Vagina (tissue), 2 donors: ENCODE results near the gene CUX1.

Source experiments
- POLR2A ChIP-seq, 2 donors: fragments of 450-650 bp; IDR thresholded peaks; one replicate each; pipeline ENCODE4 v1.6.1; 2017; ENCODE audit warnings: antibody characterized with exemption in 2 of 2, mild to moderate bottlenecking in 2 of 2, moderate library complexity in 2 of 2
- POLR2AphosphoS5 ChIP-seq, 2 donors: sonication (generic); formaldehyde crosslinking; IDR thresholded peaks; one replicate each; pipeline ENCODE4 v1.9.0; 2017; ENCODE audit warnings: antibody characterized with exemption in 2 of 2, mild to moderate bottlenecking in 2 of 2, low read depth in 1 of 2; ENCODE audit not compliant: insufficient read depth in 1 of 2
- TF ChIP-seq, protein P1 (sequence below), 3 experiments: fragments of 450-650 bp in 2 of 3; fragments of 200-600 bp in 1 of 3; sonication (generic) in 1 of 3; IDR thresholded peaks; one replicate each; pipeline ENCODE4 v1.5.1; 2017 to 2019; ENCODE audit warnings: antibody characterized with exemption in 3 of 3, mild to moderate bottlenecking in 2 of 3, moderate library complexity in 2 of 3

DNA sequence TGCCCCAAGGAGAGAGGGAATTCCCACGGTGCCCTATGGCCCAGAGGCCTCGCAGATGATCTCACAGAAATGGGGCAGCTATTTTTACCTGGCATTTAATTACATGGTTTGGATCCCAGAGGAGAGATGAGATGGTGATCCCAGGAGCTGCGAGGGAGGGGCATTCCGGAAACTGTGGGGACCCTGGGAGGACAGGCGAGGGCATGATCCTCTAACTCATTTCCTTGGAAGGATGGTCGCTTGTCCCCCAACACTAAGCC, 478.7 kb downstream of the CUX1 start:
- TF ChIP-seq POLR2A (IDR thresholded peaks at IDR 0.05): no peak
- TF ChIP-seq, protein P1, sequence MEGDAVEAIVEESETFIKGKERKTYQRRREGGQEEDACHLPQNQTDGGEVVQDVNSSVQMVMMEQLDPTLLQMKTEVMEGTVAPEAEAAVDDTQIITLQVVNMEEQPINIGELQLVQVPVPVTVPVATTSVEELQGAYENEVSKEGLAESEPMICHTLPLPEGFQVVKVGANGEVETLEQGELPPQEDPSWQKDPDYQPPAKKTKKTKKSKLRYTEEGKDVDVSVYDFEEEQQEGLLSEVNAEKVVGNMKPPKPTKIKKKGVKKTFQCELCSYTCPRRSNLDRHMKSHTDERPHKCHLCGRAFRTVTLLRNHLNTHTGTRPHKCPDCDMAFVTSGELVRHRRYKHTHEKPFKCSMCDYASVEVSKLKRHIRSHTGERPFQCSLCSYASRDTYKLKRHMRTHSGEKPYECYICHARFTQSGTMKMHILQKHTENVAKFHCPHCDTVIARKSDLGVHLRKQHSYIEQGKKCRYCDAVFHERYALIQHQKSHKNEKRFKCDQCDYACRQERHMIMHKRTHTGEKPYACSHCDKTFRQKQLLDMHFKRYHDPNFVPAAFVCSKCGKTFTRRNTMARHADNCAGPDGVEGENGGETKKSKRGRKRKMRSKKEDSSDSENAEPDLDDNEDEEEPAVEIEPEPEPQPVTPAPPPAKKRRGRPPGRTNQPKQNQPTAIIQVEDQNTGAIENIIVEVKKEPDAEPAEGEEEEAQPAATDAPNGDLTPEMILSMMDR (IDR thresholded peaks at IDR 0.05): no peak
- TF ChIP-seq POLR2AphosphoS5 (IDR thresholded peaks at IDR 0.05; ENCODE audit: insufficient read depth in 1 of 2, low read depth in 1 of 2): no peak
